Sciatic nerve (tissue), 2 donors: ENCODE data around the gene PRSS36. TPM values are rescaled to one million over a fixed set of nuclear protein-coding genes. Genes with fewer than 3 reads are reported as not detected.
"Not testable (repeated sequence)": the region's sequence is repeated elsewhere in the genome, so short reads cannot be mapped to it uniquely, and the experiment has no call there.

Experiments used
- ATAC-seq: fragments of 200-7000 bp; cut with Tn5 transposase; one replicate; pipeline ENCODE4 v1.9.1; 2020; ENCODE audit warnings: mild to moderate bottlenecking, moderate library complexity
- DNase-seq: peaks from one replicate; pipeline ENCODE4 v3.0.0-alpha.2; 2020; ENCODE audit warnings: low spot score
- intact Hi-C: fragments of 100-400 bp; cut with DNase I; formaldehyde crosslinking; loops from one replicate; pipeline ENCODE4 v1.14.2; 2022
- total RNA-seq: library from RNA; stranded (reverse); fragmentation: NEBNext Ultra II Directional; extraction: Animal tissue kit (Norgen Biotek cat#: 25700); gene quantifications from one replicate; pipeline ENCODE4 v1.2.1, GENCODE V29; 2021
- donor health status: DM: no; HTN: no; CAD: no.
- donor health status: DM: no; HTN: no; CAD: no.

The PRSS36 gene
- total RNA-seq, 1 donor from 2014 or later = 4.3 TPM

DNA sequence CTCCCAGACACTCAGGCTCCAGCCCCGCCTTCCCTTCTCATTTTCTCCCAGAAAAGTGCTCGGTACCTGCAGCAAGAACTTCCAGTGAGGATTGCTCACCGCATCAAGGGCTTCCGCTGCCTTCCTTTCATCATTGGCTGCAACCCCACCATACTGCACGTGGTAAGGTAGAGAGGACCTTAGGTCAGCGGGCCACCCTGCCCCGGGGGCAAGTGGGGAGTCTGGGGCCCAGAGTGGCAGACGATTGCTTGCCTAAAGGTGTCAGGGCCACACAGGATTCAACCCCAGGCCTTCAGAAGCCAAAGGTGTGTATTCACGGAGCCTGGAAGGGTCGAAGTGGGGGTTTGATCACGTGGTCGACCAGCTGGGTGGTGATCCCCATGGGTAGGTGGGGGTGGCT lies 40.2 kb downstream of the PRSS36 start:
- intact Hi-C loops = no loop called here

GRCh38 chr16:31108794-31109558 lies 40.9 kb downstream of the PRSS36 start:
- ATAC-seq (no peak), DNase-seq (no peak)
- intact Hi-C loops = no loop called here

More for the DNA sequence above, 40.2 kb downstream of the PRSS36 start:
- no peak for ATAC-seq
- no peak for DNase-seq

DNA sequence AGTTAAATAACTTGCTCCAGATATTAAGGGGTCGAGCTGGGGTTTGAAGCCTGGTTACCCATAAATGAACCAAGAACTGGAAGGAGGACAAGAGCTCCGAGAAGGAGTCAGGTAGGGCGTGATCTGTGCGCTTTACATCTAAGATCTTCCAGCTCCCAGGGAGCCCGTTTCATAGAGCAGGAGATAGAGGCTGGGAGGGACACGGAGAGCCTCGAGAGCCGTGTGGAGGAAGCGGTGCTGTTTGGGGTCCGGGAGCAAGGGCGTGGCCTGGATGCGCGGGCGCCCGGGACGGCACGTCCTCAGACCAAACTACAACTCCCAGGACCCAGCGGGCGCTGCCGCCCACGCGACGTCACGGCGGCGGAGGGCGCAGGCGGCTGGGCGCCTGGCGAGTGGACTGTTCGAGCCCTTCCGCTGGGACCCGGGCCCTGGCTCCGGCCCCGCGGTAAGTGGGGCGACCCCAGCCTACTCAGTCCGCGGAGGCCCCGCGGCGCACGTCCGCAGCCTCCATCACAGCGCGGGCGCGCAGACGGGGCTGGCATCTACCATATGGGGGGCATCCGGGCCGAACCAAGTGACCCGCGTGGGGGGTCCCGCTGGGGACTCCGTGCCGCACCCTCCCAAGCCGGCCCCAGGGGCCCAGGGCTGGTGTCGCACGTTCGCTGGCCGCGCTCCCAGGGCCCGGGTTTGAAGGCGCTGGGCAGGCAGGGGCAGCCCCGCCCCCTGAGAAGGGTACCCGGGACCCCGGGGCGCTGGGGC lies 41.7 kb downstream of the PRSS36 start, which contains the start of gene BCKDK:
BCKDK (plus strand) TSS at position 352 of the 759 bp plus-strand sequence. CDS start 838 bp downstream, outside the sequence.
- DNase-seq (peak; percentile 86), ATAC-seq (peak; percentile 88)
- intact Hi-C loops = no loop called here

DNA sequence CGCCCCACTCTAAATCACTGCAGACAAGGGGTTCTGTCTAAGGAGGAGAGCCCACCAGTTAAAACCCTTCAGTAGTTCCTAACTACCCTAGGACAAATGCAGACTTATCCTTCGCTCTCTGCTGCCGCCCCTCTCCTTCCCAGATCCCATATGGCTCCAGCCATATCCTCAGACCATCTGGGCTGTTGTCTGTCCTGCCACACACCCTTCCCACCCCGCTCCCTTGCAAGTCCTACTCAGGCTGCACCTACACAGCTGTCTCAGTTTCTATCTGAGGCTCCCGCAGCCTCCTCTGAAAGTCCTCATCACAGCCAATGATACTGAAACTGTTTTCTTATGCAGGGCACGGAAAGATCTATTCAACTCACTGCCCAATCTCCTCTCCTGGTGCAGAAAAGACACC lies 42.4 kb downstream of the PRSS36 start:
- DNase-seq = no peak
- intact Hi-C loops = no loop called here
- no peak for ATAC-seq

GRCh38 chr16:31106509-31107464 lies 43.1 kb downstream of the PRSS36 start:
- no peak for DNase-seq
- intact Hi-C loops = no loop called here
- no peak for ATAC-seq

DNA sequence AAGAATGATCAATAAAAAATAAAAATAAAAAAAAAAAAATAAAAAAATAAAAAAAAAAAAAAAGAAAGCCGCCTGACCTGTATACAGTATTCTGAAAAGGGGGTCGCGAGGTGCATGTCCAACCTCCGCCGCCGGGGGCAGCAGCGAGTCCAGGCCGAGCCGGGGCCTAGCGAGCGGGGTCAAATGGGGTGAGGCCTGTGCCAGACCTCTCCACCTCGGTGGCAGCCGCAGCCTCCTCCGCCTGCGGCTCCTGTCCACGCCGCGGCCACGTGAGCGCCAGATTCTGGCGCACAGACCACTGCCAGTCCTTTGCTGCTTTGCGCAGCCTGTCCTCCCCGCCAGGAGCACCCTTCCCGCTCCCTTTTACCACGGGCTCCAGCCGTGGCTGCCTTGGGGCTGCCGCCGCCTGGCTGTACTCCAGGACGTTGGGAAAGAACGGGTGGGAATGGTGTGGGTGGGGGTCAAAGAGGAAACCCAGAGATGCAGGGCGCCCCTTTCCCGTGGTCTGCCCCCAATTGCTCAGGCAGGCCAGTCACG lies 44.1 kb downstream of the PRSS36 start:
- ATAC-seq (peak; percentile 82), DNase-seq (peak; percentile 93)
- intact Hi-C loops = no loop called here

DNA sequence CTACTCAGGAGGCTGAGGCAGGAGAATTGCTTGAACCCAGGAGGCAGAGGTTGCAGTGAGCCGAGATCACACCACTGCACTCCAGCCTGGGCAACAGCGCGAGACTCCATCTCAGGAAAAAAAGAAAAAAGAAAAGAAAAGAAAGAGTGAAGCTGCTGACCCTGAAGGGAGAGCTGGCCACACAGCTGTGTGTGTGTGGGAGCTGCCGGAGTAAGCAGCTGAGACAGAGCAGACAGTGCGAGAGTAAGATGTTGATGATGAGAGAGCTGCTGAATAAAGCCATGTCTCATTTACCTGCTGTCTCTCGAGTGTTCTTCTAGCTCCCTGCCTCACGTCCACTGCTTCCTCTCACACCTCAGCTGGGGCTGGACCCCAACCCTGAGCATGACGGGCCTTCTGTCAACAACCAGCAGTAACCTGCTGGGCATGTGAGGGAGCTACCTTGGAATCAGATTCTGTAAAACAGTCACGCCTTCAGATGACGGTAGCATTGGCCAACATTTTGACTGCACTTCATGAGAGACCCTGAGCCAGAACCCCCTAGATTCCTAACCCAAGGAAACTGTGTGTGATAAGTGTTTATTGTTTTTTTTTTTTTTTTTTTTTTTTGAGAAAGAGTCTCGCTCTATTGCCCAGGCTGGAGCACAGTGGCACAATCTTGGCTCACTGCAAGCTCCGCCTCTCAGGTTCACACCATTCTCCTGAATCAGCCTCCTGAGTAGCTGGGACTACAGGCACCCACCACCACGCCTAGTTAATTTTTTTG lies 48.8 kb downstream of the PRSS36 start:
- intact Hi-C loops, DNase-seq, ATAC-seq: not testable (repeated sequence)

DNA sequence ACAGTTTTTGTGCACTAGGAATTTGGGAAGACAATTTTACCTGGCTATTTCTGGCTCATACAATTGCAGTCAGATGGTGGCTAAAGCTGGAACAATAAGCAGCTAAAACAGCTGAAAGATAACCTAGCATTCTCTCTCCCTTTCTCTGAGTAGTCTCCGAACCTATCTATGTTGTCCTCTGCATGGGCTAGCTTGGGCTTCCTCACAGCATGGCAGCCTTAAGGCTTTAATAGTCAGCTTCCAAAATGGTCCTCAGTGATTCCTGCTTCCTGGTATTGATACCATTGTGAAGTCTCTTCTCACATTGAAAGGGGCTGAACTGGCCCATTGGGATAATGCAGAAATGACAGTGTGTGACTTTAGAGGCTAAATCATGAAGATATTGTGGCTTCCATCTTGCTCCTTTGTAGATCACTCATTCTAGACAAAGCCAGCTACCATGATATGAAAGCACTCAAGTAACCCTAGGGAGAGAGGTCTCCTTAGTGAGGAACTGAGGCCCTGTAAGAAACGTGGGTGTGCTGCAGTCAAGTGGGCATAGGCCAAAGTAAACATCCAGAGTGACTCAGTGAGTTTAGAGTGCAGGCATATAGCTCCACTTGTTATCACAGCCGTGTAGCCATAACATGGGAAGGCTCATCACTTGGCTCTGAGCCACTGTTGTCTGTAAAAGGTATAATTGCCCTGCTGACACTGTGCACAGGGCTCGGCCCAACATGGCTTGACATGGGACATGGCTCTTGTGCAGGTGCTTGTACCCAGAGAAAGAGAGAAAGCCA lies 49.8 kb downstream of the PRSS36 start:
- intact Hi-C loops = loop anchor here (10.0 kb wide), 1 partner anchor 115 kb away; the partner anchor contains the start of gene HSD3B7
- ATAC-seq = no peak
- no peak for DNase-seq

DNA sequence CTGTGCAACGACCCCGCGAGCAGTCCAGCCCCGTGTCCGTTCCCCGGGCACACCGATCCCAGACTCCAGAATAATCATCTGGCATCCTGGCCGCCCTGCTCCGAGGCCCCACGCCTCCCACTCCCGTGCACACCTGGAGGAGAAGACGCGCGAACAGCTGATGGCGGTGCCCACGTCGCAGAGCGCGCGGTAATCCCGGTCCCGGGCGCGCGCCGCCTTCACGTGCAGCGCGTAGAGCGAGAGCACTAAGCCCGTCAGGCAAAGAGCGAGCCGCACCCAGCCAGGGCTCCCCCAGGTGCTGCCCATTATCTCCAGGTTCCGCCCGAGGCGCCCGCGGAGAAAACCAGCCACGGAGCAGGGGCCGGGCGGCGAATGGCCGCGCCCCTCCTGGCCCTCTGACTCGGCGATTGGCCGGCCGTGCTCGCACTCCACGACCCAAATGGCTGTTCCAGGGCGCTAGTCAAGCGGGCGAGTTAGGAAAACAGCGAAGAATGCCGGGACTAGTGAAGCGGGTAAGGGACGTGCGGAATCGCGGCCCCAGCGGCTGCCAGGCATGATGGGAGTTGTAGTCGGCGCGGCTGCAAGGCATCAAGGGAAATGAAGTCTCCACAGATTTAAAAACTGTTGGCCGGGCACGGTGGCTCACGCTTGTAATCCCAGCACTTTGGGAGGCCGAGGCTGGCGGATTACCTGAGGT lies 55.3 kb downstream of the PRSS36 start, which contains the start of gene VKORC1:
VKORC1 (minus strand) TSS at position 374 of the 697 bp plus-strand sequence; CDS start at position 306, 68 bp downstream.
- peak; percentile 97 for ATAC-seq
- intact Hi-C loops = loop anchor here (10.0 kb wide), 1 partner anchor 110 kb away; the partner anchor contains the start of gene HSD3B7
- DNase-seq = peak; percentile 95

DNA sequence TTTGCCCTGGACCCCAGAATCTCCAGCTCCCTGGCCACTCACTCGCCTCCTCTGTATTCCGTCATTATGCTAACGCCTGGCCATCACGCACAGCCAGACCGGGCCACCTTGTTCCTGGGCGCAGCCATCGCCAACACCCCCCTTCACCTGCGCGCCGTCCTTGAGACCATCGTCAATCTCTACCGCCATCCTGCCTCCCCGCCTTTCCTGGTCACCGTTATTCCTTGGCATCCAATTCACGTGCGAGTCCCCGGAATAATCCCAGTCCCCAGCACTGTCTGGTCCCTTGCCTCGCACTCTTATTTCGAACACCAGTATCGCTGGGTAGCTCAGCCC lies 55.8 kb downstream of the PRSS36 start:
- ATAC-seq = peak; percentile 43
- intact Hi-C loops = loop anchor here (10.0 kb wide), 1 partner anchor 109 kb away; the partner anchor contains the start of gene HSD3B7
- no peak for DNase-seq

DNA sequence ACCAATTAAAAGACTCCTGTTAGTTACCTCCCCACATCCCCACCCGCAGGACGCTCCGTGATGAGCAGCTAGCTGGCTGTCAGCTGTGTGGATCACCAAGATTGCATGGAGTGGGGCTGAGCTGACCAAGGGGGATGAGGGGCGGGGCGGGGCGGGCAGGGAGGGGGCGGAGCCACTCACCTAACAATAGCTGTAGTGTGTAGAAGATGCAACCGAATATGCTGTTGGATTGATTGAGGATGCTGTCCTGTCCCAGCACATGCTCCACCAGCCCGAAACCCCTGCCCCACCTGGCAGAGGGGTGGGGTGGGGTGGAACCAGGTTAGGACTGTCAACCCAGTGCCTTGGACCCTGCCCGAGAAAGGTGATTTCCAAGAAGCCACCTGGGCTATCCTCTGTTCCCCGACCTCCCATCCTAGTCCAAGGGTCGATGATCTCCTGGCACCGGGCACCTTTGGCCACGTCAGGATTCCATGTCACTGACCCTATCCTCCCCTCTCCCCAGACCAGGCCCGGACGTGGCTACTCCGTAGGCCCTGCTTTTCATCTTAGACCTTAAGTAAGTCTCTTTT lies 56.6 kb downstream of the PRSS36 start:
- ATAC-seq (peak; percentile 7), DNase-seq (no peak)
- intact Hi-C loops = loop anchor here (10.0 kb wide), 1 partner anchor 108 kb away; the partner anchor contains the start of gene HSD3B7

GRCh38 chr16:31092330-31092729 lies 57.5 kb downstream of the PRSS36 start:
- ATAC-seq (no peak), DNase-seq (no peak)
- intact Hi-C loops = loop anchor here (10.0 kb wide), 1 partner anchor 108 kb away; the partner anchor contains the start of gene HSD3B7

- DNase-seq (no peak), ATAC-seq (no peak)
- intact Hi-C loops = loop anchor here (10.0 kb wide), 1 partner anchor 106 kb away; the partner anchor contains the start of gene HSD3B7
Measured at GRCh38 chr16:31090540-31090939, 59.3 kb downstream of the PRSS36 start.

DNA sequence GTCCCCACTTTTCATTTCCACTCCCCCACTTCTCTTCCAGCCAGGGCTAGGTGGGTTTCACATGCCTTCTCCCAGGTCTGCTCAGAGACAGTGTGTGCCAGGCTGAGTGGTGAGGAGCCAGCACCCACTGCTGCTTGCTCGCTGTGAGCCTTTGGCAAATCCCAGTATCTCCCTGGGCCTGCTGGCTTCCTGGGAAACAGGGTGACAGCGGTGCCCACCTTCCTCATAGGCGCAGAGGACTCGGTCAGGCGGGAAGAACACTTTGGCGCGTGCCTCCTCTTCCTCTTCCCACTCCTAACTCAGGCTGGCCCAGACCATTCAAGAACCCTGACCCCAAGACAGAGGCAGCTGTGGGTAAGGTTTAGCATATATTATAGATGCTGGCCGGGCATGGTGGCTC lies 60.7 kb downstream of the PRSS36 start:
- no peak for ATAC-seq
- intact Hi-C loops = no loop called here

More for the DNA sequence above, 60.7 kb downstream of the PRSS36 start:
- no peak for DNase-seq
